NCI-H345 treated with DMSO at 0.1 percent for 48 hours (cell line): ENCODE measurements around the gene TIAM1.

Source experiments
- DNase-seq: peaks from one replicate; lab custom pipeline; 2025; ENCODE audit not compliant: unreplicated experiment; lab: John Stamatoyannopoulos, UW

TIAM1 gene

DNA sequence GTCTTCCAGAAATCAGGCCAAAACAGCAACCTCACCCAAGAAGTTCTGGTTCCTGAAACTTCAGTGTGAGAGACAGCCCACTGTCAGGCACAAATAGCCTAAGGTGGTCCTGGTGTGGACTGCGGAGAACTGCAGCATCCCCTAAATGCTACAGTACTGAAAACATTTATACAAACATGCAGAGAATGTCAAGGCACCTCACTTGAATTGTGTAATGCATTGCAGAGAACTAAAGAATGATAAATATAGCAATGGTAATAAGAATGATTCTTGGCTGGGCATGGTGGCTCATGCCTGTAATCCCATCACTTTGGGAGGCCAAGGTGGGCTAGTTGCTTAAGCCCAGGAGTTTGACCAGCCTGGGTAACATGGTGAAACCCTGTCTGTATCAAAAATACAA, 138.6 kb downstream of the TIAM1 start:
- DNase-seq, result no peak

GRCh38 chr21:31204801-31205200, 139.3 kb downstream of the TIAM1 start:
- DNase-seq, result peak; percentile 66

- no peak for DNase-seq
These were observed 140.5 kb downstream of the TIAM1 start for GRCh38 chr21:31203431-31204054.

DNA sequence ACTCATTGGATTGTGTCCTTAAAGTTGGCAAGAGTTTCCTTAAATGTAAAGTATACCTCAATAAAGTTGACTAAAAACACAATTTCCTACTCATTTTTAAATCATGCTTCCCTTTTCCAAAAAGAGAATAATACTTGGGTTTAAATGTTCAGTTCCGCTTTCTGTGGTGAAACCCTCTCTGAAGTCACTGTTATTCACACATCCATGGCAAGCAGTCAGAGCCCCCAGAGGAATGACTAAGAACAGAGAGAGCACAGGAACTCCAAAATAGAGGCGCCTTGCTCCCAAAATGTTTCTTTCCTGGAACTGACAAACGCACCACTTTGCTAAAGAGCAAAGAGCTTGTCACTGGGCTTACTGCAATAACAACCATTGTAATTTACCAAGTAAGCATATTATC, 142.5 kb downstream of the TIAM1 start:
- DNase-seq, result no peak

GRCh38 chr21:31201144-31201543, 142.9 kb downstream of the TIAM1 start:
- no peak for DNase-seq

DNA sequence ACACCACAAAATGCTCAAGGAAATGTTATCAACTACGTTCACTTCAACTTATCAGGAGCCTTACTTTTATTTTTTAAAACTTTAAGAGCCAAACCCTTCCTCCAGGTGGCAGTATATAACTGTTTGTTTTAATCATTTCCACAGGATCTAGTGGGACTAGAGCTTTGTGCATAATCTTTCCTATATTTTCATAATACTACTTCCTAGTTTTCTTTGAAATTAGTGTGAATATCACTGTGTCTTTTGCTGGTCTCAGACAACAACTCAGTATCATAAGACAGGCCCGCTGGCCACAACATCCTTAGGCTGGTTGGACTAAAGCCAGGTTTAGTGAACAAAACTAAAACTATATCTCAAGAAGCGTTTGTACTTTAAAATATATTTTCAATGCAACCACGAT, 145.5 kb downstream of the TIAM1 start:
- DNase-seq, result peak; percentile 61

- DNase-seq, result no peak
These were observed 147.3 kb downstream of the TIAM1 start for GRCh38 chr21:31196724-31197123.

DNA sequence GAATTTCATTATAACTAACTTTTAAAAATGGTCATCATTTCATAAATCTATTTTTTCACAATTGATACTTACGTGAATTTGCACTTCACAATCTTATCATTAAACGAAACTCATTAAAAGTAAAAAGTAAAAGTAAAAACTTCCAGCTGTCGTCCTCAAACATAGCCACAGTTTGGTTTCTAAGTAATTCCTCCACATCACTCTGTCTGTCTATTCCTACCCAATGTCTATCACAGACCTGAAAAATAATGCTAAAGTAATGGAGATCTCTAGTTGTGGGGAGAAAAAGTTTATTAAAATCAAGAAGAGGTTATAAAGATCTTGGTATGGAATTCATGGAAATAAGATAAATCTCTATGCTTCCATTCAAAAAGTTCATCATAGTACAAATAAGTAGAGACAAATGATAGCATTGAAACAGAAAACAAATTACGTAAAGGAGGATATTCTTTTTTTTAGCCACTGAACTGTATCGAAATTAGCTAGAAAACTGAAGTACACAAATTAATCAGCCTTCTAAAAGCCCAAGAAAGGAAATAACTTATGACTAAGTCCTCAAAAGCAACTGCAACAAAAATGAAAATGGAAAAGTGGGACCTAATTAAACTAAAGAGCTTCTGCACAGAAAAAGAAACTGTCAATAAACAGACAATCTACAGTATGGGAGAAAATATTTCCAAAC, 148.6 kb downstream of the TIAM1 start:
- no peak for DNase-seq

- DNase-seq, result no peak
These were observed 149.4 kb downstream of the TIAM1 start for GRCh38 chr21:31194510-31195293.

GRCh38 chr21:31193761-31194160, 150.3 kb downstream of the TIAM1 start:
- DNase-seq, result no peak

GRCh38 chr21:31191553-31191952, 152.5 kb downstream of the TIAM1 start:
- no peak for DNase-seq

- no peak for DNase-seq
These were observed 153.5 kb downstream of the TIAM1 start for GRCh38 chr21:31190516-31190915.

DNA sequence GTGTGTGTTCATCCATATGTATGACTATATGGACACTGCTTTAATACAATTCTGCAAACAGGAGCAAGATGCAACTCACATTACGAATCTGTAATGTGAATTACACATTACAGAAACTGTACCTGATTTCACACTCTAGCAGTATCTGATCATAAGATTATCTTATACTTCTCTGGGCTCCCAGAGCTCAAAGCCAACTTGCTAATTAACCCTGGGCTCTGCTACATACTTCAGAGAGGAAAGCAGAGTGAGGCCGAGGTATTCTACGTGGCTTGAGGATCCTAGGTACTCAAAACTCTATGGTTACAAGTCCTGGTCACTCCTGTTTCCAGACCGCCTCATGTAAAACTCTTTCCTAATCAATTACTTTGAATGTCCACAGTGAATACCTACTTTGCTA, 156.6 kb downstream of the TIAM1 start:
- no peak for DNase-seq

DNA sequence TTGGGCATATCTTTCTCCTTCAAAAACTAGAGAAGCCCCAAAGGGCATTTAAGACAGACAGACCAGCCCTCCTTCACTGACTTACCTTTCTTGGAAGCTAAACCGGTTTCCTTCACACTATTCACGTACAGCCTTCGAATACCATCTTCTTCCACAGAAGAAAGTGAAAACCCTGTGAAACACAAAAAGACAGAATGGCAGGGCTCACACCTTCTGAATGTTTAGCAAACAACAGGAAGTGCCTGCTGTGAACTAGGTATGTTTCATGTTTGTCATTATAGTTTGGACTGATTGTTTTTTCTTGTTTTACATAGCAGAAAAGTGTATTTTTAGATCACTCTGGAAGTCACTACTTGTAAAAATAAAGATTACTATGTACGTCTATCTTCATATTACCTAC, 157.1 kb downstream of the TIAM1 start:
- DNase-seq, result no peak

DNA sequence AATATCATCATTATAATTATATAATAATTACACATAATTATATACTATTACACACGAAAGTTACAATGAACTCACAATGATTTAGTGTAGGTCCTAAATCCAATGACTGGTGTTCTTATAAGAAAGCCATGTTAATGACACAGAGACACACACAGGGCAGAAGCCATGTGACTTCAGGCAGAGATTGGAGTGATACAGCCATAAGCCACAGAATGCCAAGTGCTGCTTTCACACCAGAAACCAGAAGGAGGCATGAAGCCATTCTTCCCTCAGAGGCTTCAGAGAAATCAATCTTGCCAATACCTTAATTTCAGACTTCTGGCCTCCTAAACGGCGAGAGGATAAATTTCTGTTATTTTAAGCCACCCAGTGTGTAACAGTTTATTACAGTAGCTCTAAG, 158.4 kb downstream of the TIAM1 start:
- DNase-seq, result no peak

- no peak for DNase-seq
These were observed 159.2 kb downstream of the TIAM1 start for GRCh38 chr21:31184876-31185275.

- DNase-seq, result no peak
These were observed 159.6 kb downstream of the TIAM1 start for GRCh38 chr21:31184459-31184858.

DNA sequence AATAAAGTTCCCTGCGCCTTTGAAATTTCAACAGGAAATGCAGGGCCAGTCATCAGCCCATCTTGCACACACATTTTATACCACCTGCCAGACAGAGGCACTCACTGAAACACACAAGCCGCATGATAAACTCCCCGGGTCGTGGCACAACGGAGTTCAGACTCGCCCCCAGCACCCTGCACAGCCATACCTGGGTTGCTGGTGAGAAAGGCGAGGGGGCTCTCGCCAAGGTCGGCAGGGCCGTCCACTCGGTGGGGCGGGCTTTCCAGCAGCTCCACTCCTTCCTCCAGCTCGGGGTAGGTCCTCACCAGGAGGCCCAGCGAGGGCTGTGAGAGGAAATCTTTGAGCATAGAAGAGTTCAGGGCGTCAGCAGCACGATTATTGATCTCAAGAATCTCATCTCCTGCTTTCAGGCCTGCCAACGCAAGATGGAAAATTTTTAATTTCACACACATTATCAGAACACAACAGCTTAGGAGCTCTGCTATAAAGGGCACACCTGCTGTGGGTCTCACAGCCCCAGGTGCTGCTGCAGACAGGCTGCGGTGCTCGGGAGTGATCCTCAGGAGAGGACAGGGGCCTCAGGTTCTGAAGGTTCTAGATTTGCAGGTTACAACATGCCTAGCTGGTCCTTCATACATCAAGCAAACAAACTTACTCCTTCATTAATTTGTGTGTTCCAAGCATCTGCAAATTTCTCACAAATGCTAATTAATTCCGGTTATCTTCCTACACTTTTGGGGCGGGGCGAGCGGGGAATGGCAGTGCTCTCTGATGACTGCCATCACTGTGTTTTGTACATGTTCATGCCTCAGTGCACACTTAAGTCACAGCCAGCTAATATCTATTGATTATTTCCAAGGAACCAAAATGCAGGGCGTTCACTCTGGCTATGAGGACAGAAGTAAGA, 161.6 kb downstream of the TIAM1 start:
- DNase-seq, result no peak

DNA sequence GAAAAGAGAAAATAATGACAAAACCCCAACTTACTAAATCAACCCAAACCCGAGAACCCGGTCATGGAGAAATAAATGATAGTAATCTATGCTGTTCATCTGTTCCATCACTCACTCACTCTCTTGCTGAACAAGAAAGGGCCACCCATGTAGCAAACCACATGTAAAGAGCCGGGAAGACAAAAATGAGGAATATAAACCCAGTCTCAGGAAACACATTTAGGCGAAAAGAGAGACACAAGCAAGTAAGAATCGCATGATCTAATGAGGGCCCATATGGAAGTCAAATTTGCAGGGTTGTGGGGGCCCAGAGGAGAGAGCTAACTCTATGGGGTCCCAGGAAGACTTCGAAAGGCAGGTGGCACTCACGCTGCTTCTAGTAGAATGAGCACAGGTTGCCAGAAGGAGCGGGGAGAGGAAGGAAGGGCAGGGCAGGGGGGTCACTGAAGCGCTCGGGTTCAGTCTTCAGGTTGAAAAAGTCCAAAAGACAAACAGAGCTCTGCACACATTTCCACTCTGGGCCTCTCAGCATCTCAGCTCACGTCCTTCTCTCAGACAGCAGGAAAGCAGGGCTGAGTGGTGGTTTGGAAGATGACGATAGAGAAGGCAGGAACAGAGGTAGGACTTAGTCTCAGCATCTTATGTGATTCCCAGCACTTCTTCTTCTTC, 162.8 kb downstream of the TIAM1 start:
- no peak for DNase-seq

DNA sequence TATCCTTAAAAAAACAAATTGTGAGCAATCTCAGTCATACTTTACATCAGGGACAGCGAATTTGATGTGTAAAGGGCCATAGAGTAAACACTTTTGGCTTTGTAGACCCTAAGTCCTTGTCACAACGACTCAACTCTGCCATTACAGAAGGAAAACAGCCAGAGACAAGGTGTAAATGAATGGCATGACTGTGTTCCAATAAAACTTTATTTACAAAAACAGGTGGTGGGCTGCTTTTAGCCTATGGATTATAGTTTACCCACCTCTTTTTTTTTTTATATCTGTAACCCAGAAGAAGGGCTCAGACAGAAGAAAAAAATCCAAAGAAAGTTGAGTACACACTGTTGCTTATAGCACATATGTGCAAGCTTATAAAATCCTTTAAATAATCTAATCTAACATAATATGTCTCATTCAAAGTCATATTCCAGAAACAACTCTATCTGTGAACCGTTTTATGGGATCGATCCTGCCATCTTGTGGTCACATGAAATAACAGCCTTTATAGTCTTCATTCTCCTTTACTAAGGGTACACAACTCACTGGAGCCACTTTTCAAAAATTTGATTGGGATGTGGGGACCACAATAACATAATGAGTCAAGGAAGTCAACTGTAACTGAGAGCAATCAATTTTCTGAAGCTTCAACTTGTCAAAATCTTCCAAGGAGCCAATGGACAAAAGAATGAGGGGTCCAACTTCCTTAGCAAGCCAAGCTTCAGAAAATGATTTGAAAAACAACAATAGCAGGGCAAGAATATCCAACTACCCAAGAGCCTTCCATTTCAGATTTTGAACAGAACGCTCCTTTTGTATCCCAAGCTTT, 163.6 kb downstream of the TIAM1 start:
- no peak for DNase-seq
